HepG2 (cell line): ENCODE data around the gene MESD.

Source experiments
- GABPA ChIP-seq, 2 experiments: IDR thresholded peaks; 2 replicates each; pipeline ENCODE4 v1.6.1; 2011 to 2016; ENCODE audit warnings: low read depth in 2 of 2, low read length in 1 of 2, missing biosample characterization in 1 of 2, missing genetic modification characterization in 1 of 2
- TF ChIP-seq, protein P1 (sequence below): sonication (generic); formaldehyde crosslinking; IDR thresholded peaks from 2 replicates; pipeline ENCODE4 v1.4.0; 2020; ENCODE audit warnings: missing genetic modification reagents, borderline replicate concordance
- TF ChIP-seq, protein P2 (sequence below): sonication (generic); formaldehyde crosslinking; IDR thresholded peaks from 2 replicates; pipeline ENCODE4 v1.5.0; 2020; ENCODE audit warnings: mild to moderate bottlenecking, missing genetic modification reagents, moderate library complexity
- TF ChIP-seq, protein P3 (sequence below), 2 experiments: sonication (generic) in 1 of 2; formaldehyde crosslinking in 1 of 2; IDR thresholded peaks; 2 replicates each; pipeline versions ENCODE4 v1.4.0 to v1.6.1; 2018 to 2020; ENCODE audit warnings: missing genetic modification reagents in 2 of 2, borderline replicate concordance in 1 of 2, low read depth in 1 of 2, mild to moderate bottlenecking in 1 of 2, missing biosample characterization in 1 of 2

DNA sequence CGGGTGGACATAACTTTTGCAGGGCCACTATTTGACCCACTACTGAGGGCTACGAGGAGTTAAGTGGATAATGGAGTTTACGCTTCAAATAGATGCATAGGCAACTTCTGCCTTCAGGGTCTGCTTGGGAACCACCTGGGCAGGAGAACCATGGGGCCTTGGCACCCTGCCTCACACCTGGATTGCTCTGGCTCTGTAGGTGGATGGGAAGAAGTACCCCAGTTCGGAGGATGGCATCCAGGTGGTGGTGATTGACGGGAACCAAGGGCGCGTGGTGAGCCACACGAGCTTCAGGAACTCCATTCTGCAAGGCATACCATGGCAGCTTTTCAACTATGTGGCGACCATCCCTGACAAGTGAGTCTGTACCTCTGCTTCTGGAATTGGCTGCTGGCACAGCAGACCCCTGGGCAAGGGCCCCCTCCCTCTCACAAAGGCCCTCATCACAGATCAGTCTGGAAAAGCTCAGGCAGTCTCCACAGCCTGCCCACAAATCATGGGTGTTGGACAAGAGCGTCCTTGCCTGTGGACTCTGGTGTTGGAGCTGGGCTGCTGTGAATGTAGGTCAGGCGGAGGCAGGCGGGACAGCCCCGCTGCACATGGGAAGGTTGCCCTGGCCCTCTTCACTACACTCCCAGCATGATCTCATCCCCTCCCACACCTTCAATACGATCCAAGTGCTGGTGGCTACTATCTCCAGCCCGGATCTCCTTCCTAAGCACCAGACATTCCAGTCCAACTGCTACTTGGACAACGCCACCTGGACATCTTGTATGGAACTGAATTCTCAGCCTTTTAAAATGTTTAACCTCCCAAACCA lies 46.7 kb downstream of the MESD start:
- TF ChIP-seq GABPA (IDR thresholded peaks at IDR 0.05; ENCODE audit: low read depth, low read length) (no peak), GABPA (CRISPR knock-in tag; IDR thresholded peaks at IDR 0.05; ENCODE audit: low read depth) (no peak)
- TF ChIP-seq, protein P1, sequence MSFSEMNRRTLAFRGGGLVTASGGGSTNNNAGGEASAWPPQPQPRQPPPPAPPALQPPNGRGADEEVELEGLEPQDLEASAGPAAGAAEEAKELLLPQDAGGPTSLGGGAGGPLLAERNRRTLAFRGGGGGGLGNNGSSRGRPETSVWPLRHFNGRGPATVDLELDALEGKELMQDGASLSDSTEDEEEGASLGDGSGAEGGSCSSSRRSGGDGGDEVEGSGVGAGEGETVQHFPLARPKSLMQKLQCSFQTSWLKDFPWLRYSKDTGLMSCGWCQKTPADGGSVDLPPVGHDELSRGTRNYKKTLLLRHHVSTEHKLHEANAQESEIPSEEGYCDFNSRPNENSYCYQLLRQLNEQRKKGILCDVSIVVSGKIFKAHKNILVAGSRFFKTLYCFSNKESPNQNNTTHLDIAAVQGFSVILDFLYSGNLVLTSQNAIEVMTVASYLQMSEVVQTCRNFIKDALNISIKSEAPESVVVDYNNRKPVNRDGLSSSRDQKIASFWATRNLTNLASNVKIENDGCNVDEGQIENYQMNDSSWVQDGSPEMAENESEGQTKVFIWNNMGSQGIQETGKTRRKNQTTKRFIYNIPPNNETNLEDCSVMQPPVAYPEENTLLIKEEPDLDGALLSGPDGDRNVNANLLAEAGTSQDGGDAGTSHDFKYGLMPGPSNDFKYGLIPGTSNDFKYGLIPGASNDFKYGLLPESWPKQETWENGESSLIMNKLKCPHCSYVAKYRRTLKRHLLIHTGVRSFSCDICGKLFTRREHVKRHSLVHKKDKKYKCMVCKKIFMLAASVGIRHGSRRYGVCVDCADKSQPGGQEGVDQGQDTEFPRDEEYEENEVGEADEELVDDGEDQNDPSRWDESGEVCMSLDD (CRISPR knock-in tag), result no peak
- TF ChIP-seq, protein P2, sequence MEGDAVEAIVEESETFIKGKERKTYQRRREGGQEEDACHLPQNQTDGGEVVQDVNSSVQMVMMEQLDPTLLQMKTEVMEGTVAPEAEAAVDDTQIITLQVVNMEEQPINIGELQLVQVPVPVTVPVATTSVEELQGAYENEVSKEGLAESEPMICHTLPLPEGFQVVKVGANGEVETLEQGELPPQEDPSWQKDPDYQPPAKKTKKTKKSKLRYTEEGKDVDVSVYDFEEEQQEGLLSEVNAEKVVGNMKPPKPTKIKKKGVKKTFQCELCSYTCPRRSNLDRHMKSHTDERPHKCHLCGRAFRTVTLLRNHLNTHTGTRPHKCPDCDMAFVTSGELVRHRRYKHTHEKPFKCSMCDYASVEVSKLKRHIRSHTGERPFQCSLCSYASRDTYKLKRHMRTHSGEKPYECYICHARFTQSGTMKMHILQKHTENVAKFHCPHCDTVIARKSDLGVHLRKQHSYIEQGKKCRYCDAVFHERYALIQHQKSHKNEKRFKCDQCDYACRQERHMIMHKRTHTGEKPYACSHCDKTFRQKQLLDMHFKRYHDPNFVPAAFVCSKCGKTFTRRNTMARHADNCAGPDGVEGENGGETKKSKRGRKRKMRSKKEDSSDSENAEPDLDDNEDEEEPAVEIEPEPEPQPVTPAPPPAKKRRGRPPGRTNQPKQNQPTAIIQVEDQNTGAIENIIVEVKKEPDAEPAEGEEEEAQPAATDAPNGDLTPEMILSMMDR, result no peak
- TF ChIP-seq, protein P3, sequence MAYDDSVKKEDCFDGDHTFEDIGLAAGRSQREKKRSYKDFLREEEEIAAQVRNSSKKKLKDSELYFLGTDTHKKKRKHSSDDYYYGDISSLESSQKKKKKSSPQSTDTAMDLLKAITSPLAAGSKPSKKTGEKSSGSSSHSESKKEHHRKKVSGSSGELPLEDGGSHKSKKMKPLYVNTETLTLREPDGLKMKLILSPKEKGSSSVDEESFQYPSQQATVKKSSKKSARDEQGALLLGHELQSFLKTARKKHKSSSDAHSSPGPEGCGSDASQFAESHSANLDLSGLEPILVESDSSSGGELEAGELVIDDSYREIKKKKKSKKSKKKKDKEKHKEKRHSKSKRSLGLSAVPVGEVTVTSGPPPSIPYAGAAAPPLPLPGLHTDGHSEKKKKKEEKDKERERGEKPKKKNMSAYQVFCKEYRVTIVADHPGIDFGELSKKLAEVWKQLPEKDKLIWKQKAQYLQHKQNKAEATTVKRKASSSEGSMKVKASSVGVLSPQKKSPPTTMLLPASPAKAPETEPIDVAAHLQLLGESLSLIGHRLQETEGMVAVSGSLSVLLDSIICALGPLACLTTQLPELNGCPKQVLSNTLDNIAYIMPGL (CRISPR knock-in tag; IDR thresholded peaks at IDR 0.05; ENCODE audit: borderline replicate concordance in 1 of 2, low read depth in 1 of 2), result no peak
